H9 (cell line): ENCODE data around the gene SYNJ1. TPM values are rescaled to one million over a fixed set of nuclear protein-coding genes. Genes with fewer than 3 reads are reported as not detected.

Experiments used
- DNase-seq: peaks from one replicate; pipeline ENCODE4 v3.0.0-alpha.2; 2017
- H2AFZ ChIP-seq: one replicate; pipeline ENCODE4 v1.6.1; 2013; ENCODE audit warnings: mild to moderate bottlenecking, low read length, control low read depth, moderate library complexity
- H2AK5ac ChIP-seq: 2 replicates; pipeline ENCODE4 v1.6.1; 2013; ENCODE audit warnings: low read length, control low read depth, mixed read lengths; ENCODE audit not compliant: insufficient read length
- H2BK120ac ChIP-seq: one replicate; pipeline ENCODE4 v1.6.1; 2013; ENCODE audit warnings: low read depth, mild to moderate bottlenecking, low read length, control low read depth, inconsistent platforms; ENCODE audit not compliant: poor library complexity, severe bottlenecking
- H2BK12ac ChIP-seq: 2 replicates; pipeline ENCODE4 v1.6.1; 2013; ENCODE audit warnings: low read length, control low read depth, mixed read lengths, low read depth; ENCODE audit not compliant: insufficient read length
- H2BK15ac ChIP-seq: 2 replicates; pipeline ENCODE4 v1.6.1; 2013; ENCODE audit warnings: low read depth, low read length, control low read depth
- H2BK20ac ChIP-seq: one replicate; pipeline ENCODE4 v1.6.1; 2013; ENCODE audit warnings: low read depth, mild to moderate bottlenecking, low read length, control low read depth, inconsistent platforms; ENCODE audit not compliant: poor library complexity, severe bottlenecking
- H2BK5ac ChIP-seq: 2 replicates; pipeline ENCODE4 v1.6.1; 2013; ENCODE audit warnings: low read length, control low read depth, mixed read lengths; ENCODE audit not compliant: insufficient read length
- H3K14ac ChIP-seq: 2 replicates; pipeline ENCODE4 v1.6.1; 2013; ENCODE audit warnings: low read length, control low read depth; ENCODE audit not compliant: insufficient read depth
- H3K18ac ChIP-seq: 2 replicates; pipeline ENCODE4 v1.6.1; 2013; ENCODE audit warnings: low read depth, mild to moderate bottlenecking, mixed read lengths, low read length, control low read depth; ENCODE audit not compliant: insufficient read length
- H3K23ac ChIP-seq: 2 replicates; pipeline ENCODE4 v1.6.1; 2013; ENCODE audit warnings: low read length, control low read depth, mixed read lengths, low read depth; ENCODE audit not compliant: insufficient read length
- H3K23me2 ChIP-seq: 2 replicates; pipeline ENCODE4 v1.6.1; 2013; ENCODE audit warnings: low read depth, mild to moderate bottlenecking, mixed read lengths, low read length, control low read depth; ENCODE audit not compliant: insufficient read length, poor library complexity, severe bottlenecking
- H3K27ac ChIP-seq: 2 replicates; pipeline ENCODE4 v1.5.1; 2013; ENCODE audit warnings: low read length, control low read depth, mixed read lengths, low read depth; ENCODE audit not compliant: insufficient read length
- H3K27me3 ChIP-seq: 2 replicates; pipeline ENCODE4 v1.6.1; 2013; ENCODE audit warnings: low read length, control low read depth, inconsistent platforms; ENCODE audit not compliant: insufficient read depth
- H3K4ac ChIP-seq: 2 replicates; pipeline ENCODE4 v1.6.1; 2013; ENCODE audit warnings: low read depth, mild to moderate bottlenecking, control low read depth, inconsistent platforms, low read length, moderate library complexity
- H3K4me1 ChIP-seq: 2 replicates; pipeline ENCODE4 v1.6.1; 2013; ENCODE audit warnings: low read length, control low read depth, inconsistent platforms; ENCODE audit not compliant: insufficient read depth
- H3K4me2 ChIP-seq: 2 replicates; pipeline ENCODE4 v1.6.1; 2013; ENCODE audit warnings: low read length, control low read depth, mixed read lengths; ENCODE audit not compliant: insufficient read length, insufficient read depth
- H3K56ac ChIP-seq: 2 replicates; pipeline ENCODE4 v1.6.1; 2013; ENCODE audit warnings: low read depth, mild to moderate bottlenecking, mixed read lengths, low read length, control low read depth; ENCODE audit not compliant: insufficient read length
- H3K79me1 ChIP-seq: 2 replicates; pipeline ENCODE4 v1.6.1; 2013; ENCODE audit warnings: low read depth, mild to moderate bottlenecking, moderate library complexity, low read length, control low read depth, inconsistent platforms; ENCODE audit not compliant: insufficient read depth, poor library complexity, severe bottlenecking
- H3K79me2 ChIP-seq: 2 replicates; pipeline ENCODE4 v1.6.1; 2013; ENCODE audit warnings: low read length, control low read depth, inconsistent platforms; ENCODE audit not compliant: insufficient read depth
- H3K9ac ChIP-seq: 2 replicates; pipeline ENCODE4 v1.6.1; 2013; ENCODE audit warnings: low read length, control low read depth, mixed read lengths; ENCODE audit not compliant: insufficient read length; ENCODE audit errors: extremely low read depth
- H3K9me3 ChIP-seq: one replicate; pipeline ENCODE4 v1.6.1; 2013; ENCODE audit warnings: low read depth, low read length, inconsistent platforms; ENCODE audit not compliant: control insufficient read depth
- H3T11ph ChIP-seq: one replicate; pipeline ENCODE4 v1.6.1; 2013; ENCODE audit warnings: mild to moderate bottlenecking, low read length, control low read depth, inconsistent platforms
- H4K20me1 ChIP-seq: one replicate; pipeline ENCODE4 v1.6.1; 2013; ENCODE audit not compliant: control insufficient read depth, insufficient read length, insufficient read depth
- H4K5ac ChIP-seq: 2 replicates; pipeline ENCODE4 v1.6.1; 2013; ENCODE audit warnings: low read depth, mild to moderate bottlenecking, mixed read lengths, low read length, control low read depth; ENCODE audit not compliant: insufficient read length
- H4K8ac ChIP-seq: replicated peaks from 2 replicates; pipeline ENCODE4 v1.6.1; 2013; ENCODE audit warnings: low read length, control low read depth, mixed read lengths, low read depth; ENCODE audit not compliant: insufficient read length
- H4K91ac ChIP-seq: 2 replicates; pipeline ENCODE4 v1.6.1; 2013; ENCODE audit warnings: low read depth, mild to moderate bottlenecking, moderate library complexity, mixed read lengths, low read length, control low read depth; ENCODE audit not compliant: insufficient read length
- H3K27ac Mint-ChIP-seq, 3 experiments: 2 replicates in 2 of 3; 3 replicates in 1 of 3; pipeline ENCODE4 v1.8.0; 2020 to 2021; ENCODE audit warnings: mixed read lengths in 3 of 3, mild to moderate bottlenecking in 1 of 3, moderate library complexity in 1 of 3
- H3K27me3 Mint-ChIP-seq: 2 replicates; pipeline ENCODE4 v1.8.0; 2021; ENCODE audit warnings: low read depth, mild to moderate bottlenecking, moderate library complexity, mixed read lengths
- H3K36me3 Mint-ChIP-seq, 3 experiments: 2 replicates in 2 of 3; 3 replicates in 1 of 3; pipeline ENCODE4 v1.8.0; 2020 to 2021; ENCODE audit warnings: low read depth in 3 of 3, mixed read lengths in 3 of 3; ENCODE audit not compliant: insufficient read depth in 1 of 3
- H3K4me1 Mint-ChIP-seq, 2 experiments: 2 replicates each; pipeline ENCODE4 v1.8.0; 2020; ENCODE audit warnings: mixed read lengths in 2 of 2
- H3K4me3 Mint-ChIP-seq, 2 experiments: 2 replicates in 1 of 2; 3 replicates in 1 of 2; pipeline ENCODE4 v1.8.0; 2020 to 2021; ENCODE audit warnings: mild to moderate bottlenecking in 2 of 2, mixed read lengths in 2 of 2, moderate library complexity in 1 of 2
- H3K9me3 Mint-ChIP-seq, 2 experiments: 2 replicates in 1 of 2; 3 replicates in 1 of 2; pipeline ENCODE4 v1.8.0; 2020; ENCODE audit warnings: mild to moderate bottlenecking in 2 of 2, mixed read lengths in 2 of 2, moderate library complexity in 1 of 2
- WGBS: extraction: QIAGEN DNeasy Blood & Tissue Kit; methylation state at CpG from one replicate; pipeline ENCODE4 v1.1.7; 2013; ENCODE audit warnings: missing lambda C conversion rate, low lambda C conversion rate, mixed read lengths; ENCODE audit not compliant: insufficient read length; ENCODE audit errors: extremely low coverage; 5-methylcytosine and 5-hydroxymethylcytosine counted together
- total RNA-seq: library from RNA; stranded (reverse); gene quantifications from 2 replicates; pipeline ENCODE4 v1.2.1, GENCODE V29; 2021
- TF ChIP-seq, protein P1 (sequence below): fragments of 200-600 bp; sonication (generic); conservative IDR thresholded peaks from 3 replicates; pipeline ENCODE4 v1.8.0; 2021; ENCODE audit warnings: antibody characterized with exemption, mild to moderate bottlenecking

Gene SYNJ1
- total RNA-seq, 1 experiment from 2014 or later, result 7.1 TPM

GRCh38 chr21:32705139-32705538 lies 22.7 kb downstream of the SYNJ1 start:
- Histone ChIP-seq H3K79me1 (no peaks in the 10 kb centered on the region), H2BK12ac (no peak overlapping the region), H3K4me2 (no peak overlapping the region), H3K23ac (no peak overlapping the region), H3K79me2 (no peaks in the 10 kb centered on the region), H4K20me1 (no peaks in the 10 kb centered on the region), H3K4me1 (no peaks in the 10 kb centered on the region; the same call in 1 of the 2 replicates), H3K4ac (no peak overlapping the region), H2AK5ac (no peak overlapping the region), H3K56ac (no peak overlapping the region), H3K18ac (no peak overlapping the region), H4K5ac (no peak overlapping the region), H3K9ac (no peak overlapping the region), H3K9me3 (no peaks in the 10 kb centered on the region), H4K8ac (no peak overlapping the region), H3T11ph (no peak overlapping the region), H2BK120ac (no peak overlapping the region), H4K91ac (no peak overlapping the region), H3K23me2 (no peaks in the 10 kb centered on the region), H2BK5ac (no peak overlapping the region), H3K27me3 (no peaks in the 10 kb centered on the region), H2BK15ac (no peak overlapping the region), H3K27ac (no peak overlapping the region), H2AFZ (no peak overlapping the region), H2BK20ac (no peak overlapping the region), H3K14ac (no peak overlapping the region)
- WGBS, result no CpG with 5 or more reads among the region's 1 CpG
- H3K36me3 Mint-ChIP-seq, result peaks cover 0 to 3% (median 0%) of the 10 kb centered on the region in 3 experiments; a peak in 1 of 7 replicates
- no peak for DNase-seq
- H3K4me1 Mint-ChIP-seq, result peaks cover 19 to 21% of the 10 kb centered on the region in 2 experiments
- no peak overlapping the region for H3K4me3 Mint-ChIP-seq
- no peaks in the 10 kb centered on the region for H3K27me3 Mint-ChIP-seq
- no peaks in the 10 kb centered on the region for H3K9me3 Mint-ChIP-seq
- TF ChIP-seq, protein P1, sequence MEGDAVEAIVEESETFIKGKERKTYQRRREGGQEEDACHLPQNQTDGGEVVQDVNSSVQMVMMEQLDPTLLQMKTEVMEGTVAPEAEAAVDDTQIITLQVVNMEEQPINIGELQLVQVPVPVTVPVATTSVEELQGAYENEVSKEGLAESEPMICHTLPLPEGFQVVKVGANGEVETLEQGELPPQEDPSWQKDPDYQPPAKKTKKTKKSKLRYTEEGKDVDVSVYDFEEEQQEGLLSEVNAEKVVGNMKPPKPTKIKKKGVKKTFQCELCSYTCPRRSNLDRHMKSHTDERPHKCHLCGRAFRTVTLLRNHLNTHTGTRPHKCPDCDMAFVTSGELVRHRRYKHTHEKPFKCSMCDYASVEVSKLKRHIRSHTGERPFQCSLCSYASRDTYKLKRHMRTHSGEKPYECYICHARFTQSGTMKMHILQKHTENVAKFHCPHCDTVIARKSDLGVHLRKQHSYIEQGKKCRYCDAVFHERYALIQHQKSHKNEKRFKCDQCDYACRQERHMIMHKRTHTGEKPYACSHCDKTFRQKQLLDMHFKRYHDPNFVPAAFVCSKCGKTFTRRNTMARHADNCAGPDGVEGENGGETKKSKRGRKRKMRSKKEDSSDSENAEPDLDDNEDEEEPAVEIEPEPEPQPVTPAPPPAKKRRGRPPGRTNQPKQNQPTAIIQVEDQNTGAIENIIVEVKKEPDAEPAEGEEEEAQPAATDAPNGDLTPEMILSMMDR, result no peak
- H3K27ac Mint-ChIP-seq, result peak overlapping the region in 1 of 3 experiments; percentile 27; a peak in 1 of 7 replicates
